ENCODE results near the gene CDC27.
"Not testable (repeated sequence)": the region's sequence is repeated elsewhere in the genome, so short reads cannot be mapped to it uniquely, and the experiment has no call there.

CDC27 gene

DNA sequence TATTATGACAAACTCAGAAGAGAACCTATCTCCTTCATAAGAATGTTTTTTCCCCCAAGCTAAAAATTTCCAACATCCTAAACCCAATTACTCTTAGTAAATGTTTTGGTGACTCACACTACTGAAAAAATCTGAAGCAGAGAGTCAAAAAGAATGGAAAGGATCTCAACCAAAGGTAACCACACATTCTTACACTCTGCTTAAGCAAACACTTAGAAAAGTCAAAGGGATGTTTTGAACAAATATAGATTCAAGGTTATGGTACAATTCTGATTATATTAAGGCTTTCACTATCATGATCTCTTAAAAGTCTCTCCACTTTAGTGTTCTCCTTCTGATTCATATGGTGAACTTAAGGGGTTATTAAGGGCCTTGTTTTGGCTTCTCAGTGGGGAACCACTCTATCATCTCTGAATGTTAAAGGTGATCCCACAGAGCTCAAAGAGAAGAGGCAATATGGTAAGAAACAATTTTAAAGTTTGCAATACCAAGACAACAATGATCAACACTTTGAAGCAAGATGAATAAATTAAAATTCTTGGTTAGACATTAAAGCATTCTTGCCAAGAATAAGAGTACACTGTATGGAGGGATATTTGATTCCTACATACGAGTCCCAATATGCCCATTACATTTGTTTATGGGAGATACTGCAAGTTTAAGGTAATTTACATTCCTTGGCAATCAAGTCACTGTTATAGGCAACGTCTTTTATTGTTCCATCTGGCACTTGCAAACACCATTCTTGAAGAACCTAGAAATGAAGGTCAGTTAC is 69.2 kb downstream of the CDC27 start:
- Histone ChIP-seq H3K9ac (ENCODE audit: low read depth, low read length) (no peak overlapping the region), H3K4me3 (ENCODE audit: low read length) (no peak overlapping the region), H3K9me3 (replicated peaks; ENCODE audit: low read length) (no peaks in the 10 kb centered on the region), H3K36me3 (ENCODE audit: insufficient read depth, low read length) (peaks cover 46% of the 10 kb centered on the region), H3K27me3 (ENCODE audit: control insufficient read depth, insufficient read depth, low read length) (no peaks in the 10 kb centered on the region), H3K4me1 (ENCODE audit: control insufficient read depth, insufficient read depth, low read length) (peaks cover 21% of the 10 kb centered on the region), H3K4me2 (ENCODE audit: low read length) (no peak overlapping the region)

GRCh38 chr17:47117386-47117785 is 71.7 kb downstream of the CDC27 start:
- Histone ChIP-seq H3K27me3 (ENCODE audit: control insufficient read depth, insufficient read depth, low read length) (no peaks in the 10 kb centered on the region), H3K9ac (ENCODE audit: low read depth, low read length) (no peak overlapping the region), H3K36me3 (ENCODE audit: insufficient read depth, low read length) (peaks cover 34% of the 10 kb centered on the region), H3K9me3 (replicated peaks; ENCODE audit: low read length) (no peaks in the 10 kb centered on the region), H3K4me2 (ENCODE audit: low read length) (no peak overlapping the region), H3K4me1 (ENCODE audit: control insufficient read depth, insufficient read depth, low read length) (peaks cover 21% of the 10 kb centered on the region), H3K4me3 (ENCODE audit: low read length) (no peak overlapping the region)

DNA sequence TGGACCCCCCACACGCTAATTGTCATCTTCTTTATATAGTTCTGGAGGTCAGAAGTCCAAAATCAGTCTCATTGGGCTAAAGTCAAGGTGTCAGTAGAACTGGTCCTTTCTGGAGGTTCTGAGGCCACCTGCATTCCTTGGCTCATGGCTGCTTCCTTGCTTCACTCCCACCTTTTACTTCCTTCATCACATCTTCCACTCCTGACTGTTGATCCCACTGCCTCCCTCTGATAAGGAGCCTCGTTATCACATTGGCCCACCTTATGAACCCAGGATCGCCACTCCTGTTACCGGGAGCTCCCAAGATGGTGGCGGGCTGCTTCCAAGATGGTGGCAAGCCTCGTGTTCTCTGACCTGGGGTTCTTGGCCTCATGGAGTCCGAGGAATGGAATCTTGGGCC is 83.0 kb downstream of the CDC27 start:
- Histone ChIP-seq H3K36me3 (ENCODE audit: insufficient read depth, low read length) (no peaks in the 10 kb centered on the region), H3K9ac (ENCODE audit: low read depth, low read length) (no peak overlapping the region), H3K4me1 (ENCODE audit: control insufficient read depth, insufficient read depth, low read length) (no peaks in the 10 kb centered on the region)

GRCh38 chr17:47105246-47105645 is 83.8 kb downstream of the CDC27 start:
- not testable (repeated sequence) for H3K4me2 ChIP-seq (ENCODE audit: low read length); H3K36me3 ChIP-seq (ENCODE audit: insufficient read depth, low read length); H3K9ac ChIP-seq (ENCODE audit: low read depth, low read length); H3K4me3 ChIP-seq (ENCODE audit: low read length); H3K9me3 ChIP-seq (replicated peaks; ENCODE audit: low read length); H3K4me1 ChIP-seq (ENCODE audit: control insufficient read depth, insufficient read depth, low read length); H3K27me3 ChIP-seq (ENCODE audit: control insufficient read depth, insufficient read depth, low read length)

More for the DNA sequence above, 83.0 kb downstream of the CDC27 start:
- no peak overlapping the region for H3K4me2 ChIP-seq (ENCODE audit: low read length)
- H3K9me3 ChIP-seq (replicated peaks; ENCODE audit: low read length), result no peaks in the 10 kb centered on the region
- no peaks in the 10 kb centered on the region for H3K27me3 ChIP-seq (ENCODE audit: control insufficient read depth, insufficient read depth, low read length)
- no peak overlapping the region for H3K4me3 ChIP-seq (ENCODE audit: low read length)

GRCh38 chr17:47102914-47103313 is 86.2 kb downstream of the CDC27 start:
- Histone ChIP-seq H3K9ac (ENCODE audit: low read depth, low read length) (no peak overlapping the region), H3K4me3 (ENCODE audit: low read length) (no peak overlapping the region), H3K9me3 (replicated peaks; ENCODE audit: low read length) (no peaks in the 10 kb centered on the region), H3K4me1 (ENCODE audit: control insufficient read depth, insufficient read depth, low read length) (peaks cover 6% of the 10 kb centered on the region), H3K27me3 (ENCODE audit: control insufficient read depth, insufficient read depth, low read length) (no peaks in the 10 kb centered on the region), H3K36me3 (ENCODE audit: insufficient read depth, low read length) (no peaks in the 10 kb centered on the region), H3K4me2 (ENCODE audit: low read length) (no peak overlapping the region)

- H3K9me3 ChIP-seq (replicated peaks; ENCODE audit: low read length), result no peaks in the 10 kb centered on the region
- H3K27me3 ChIP-seq (ENCODE audit: control insufficient read depth, insufficient read depth, low read length), result no peaks in the 10 kb centered on the region
- H3K4me1 ChIP-seq (ENCODE audit: control insufficient read depth, insufficient read depth, low read length), result peaks cover 6% of the 10 kb centered on the region
- peak overlapping the region; percentile 86 for H3K9ac ChIP-seq (ENCODE audit: low read depth, low read length)
- peak overlapping the region; percentile 84 for H3K4me3 ChIP-seq (ENCODE audit: low read length)
- peak overlapping the region; percentile 88 for H3K4me2 ChIP-seq (ENCODE audit: low read length)
- no peaks in the 10 kb centered on the region for H3K36me3 ChIP-seq (ENCODE audit: insufficient read depth, low read length)
These were observed 88.9 kb downstream of the CDC27 start for GRCh38 chr17:47099987-47100711.

DNA sequence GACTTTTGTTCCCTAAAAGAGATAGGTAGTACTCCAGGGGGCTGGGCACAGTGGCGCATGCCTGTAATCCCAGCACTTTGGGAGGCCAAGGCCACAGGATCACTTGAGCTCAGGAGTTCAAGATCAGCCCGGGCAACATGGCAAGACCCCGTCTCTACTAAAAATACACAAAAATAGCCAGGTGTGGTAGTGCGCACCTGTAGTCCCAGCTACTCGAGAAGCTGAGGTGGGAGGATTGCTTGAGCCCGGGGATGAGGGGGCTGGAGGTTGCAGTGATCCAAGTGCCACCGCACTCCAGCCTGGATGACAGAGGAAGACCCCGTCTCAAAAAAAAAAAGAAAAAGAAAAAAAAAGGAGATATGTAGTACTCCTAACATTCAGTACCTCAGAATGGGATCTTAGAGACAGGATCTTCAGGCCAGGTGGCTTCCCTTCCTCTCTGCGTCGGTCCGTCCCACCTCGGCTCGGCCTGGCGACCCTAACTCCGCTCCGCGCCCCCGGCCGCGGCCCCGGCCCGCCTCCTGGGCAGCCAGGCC is 89.6 kb downstream of the CDC27 start:
- Histone ChIP-seq H3K27me3 (ENCODE audit: control insufficient read depth, insufficient read depth, low read length) (no peaks in the 10 kb centered on the region), H3K4me2 (ENCODE audit: low read length) (peak overlapping the region; percentile 88), H3K36me3 (ENCODE audit: insufficient read depth, low read length) (no peaks in the 10 kb centered on the region), H3K4me3 (ENCODE audit: low read length) (peak overlapping the region; percentile 84), H3K9me3 (replicated peaks; ENCODE audit: low read length) (no peaks in the 10 kb centered on the region), H3K9ac (ENCODE audit: low read depth, low read length) (peak overlapping the region; percentile 86), H3K4me1 (ENCODE audit: control insufficient read depth, insufficient read depth, low read length) (peaks cover 6% of the 10 kb centered on the region)

- Histone ChIP-seq H3K9me3 (replicated peaks; ENCODE audit: low read length) (no peaks in the 10 kb centered on the region), H3K27me3 (ENCODE audit: control insufficient read depth, insufficient read depth, low read length) (no peaks in the 10 kb centered on the region), H3K9ac (ENCODE audit: low read depth, low read length) (no peak overlapping the region), H3K36me3 (ENCODE audit: insufficient read depth, low read length) (no peaks in the 10 kb centered on the region), H3K4me2 (ENCODE audit: low read length) (no peak overlapping the region), H3K4me3 (ENCODE audit: low read length) (no peak overlapping the region), H3K4me1 (ENCODE audit: control insufficient read depth, insufficient read depth, low read length) (peaks cover 6% of the 10 kb centered on the region)
These were observed 92.8 kb downstream of the CDC27 start for GRCh38 chr17:47096343-47096742.

GRCh38 chr17:47095268-47095667 is 93.8 kb downstream of the CDC27 start:
- no peak overlapping the region for H3K4me3 ChIP-seq (ENCODE audit: low read length)
- H3K4me2 ChIP-seq (ENCODE audit: low read length), result no peak overlapping the region
- peaks cover 6% of the 10 kb centered on the region for H3K4me1 ChIP-seq (ENCODE audit: control insufficient read depth, insufficient read depth, low read length)
- no peaks in the 10 kb centered on the region for H3K36me3 ChIP-seq (ENCODE audit: insufficient read depth, low read length)
- no peaks in the 10 kb centered on the region for H3K27me3 ChIP-seq (ENCODE audit: control insufficient read depth, insufficient read depth, low read length)
- H3K9ac ChIP-seq (ENCODE audit: low read depth, low read length), result no peak overlapping the region
- H3K9me3 ChIP-seq (replicated peaks; ENCODE audit: low read length), result no peaks in the 10 kb centered on the region

- Histone ChIP-seq H3K27me3 (ENCODE audit: control insufficient read depth, insufficient read depth, low read length) (no peaks in the 10 kb centered on the region), H3K4me2 (ENCODE audit: low read length) (no peak overlapping the region), H3K9ac (ENCODE audit: low read depth, low read length) (no peak overlapping the region), H3K9me3 (replicated peaks; ENCODE audit: low read length) (no peaks in the 10 kb centered on the region), H3K36me3 (ENCODE audit: insufficient read depth, low read length) (no peaks in the 10 kb centered on the region), H3K4me3 (ENCODE audit: low read length) (no peak overlapping the region), H3K4me1 (ENCODE audit: control insufficient read depth, insufficient read depth, low read length) (no peaks in the 10 kb centered on the region)
These were observed 102.0 kb downstream of the CDC27 start for GRCh38 chr17:47087093-47087492.

DNA sequence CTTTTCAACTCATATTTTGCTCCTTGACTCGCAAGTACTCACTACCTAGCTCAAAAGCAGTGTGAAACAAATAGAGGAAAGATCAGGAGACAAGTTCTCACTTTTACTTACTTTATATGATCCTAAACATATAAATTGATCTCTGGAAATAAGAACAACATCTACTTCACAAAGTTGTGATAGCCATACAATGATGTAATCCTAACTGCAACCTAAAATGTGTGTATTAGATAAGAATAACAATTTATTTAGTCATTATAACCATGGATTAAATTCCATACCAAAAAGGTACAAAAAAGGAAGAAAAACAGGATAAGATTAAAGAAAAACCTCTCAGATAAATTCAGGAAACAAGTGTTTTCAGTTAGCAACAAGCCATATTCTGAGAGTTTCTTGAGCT is 103.4 kb downstream of the CDC27 start:
- Histone ChIP-seq H3K9ac (ENCODE audit: low read depth, low read length) (no peak overlapping the region), H3K4me3 (ENCODE audit: low read length) (no peak overlapping the region), H3K4me2 (ENCODE audit: low read length) (no peak overlapping the region), H3K9me3 (replicated peaks; ENCODE audit: low read length) (no peaks in the 10 kb centered on the region), H3K36me3 (ENCODE audit: insufficient read depth, low read length) (no peaks in the 10 kb centered on the region), H3K4me1 (ENCODE audit: control insufficient read depth, insufficient read depth, low read length) (no peaks in the 10 kb centered on the region), H3K27me3 (ENCODE audit: control insufficient read depth, insufficient read depth, low read length) (no peaks in the 10 kb centered on the region)

All from skeletal muscle satellite cell (primary cell).